SU-DHL-6 (cell line): ENCODE results near the gene STRIP2.

Experiments
- H2AFZ ChIP-seq: fragments of 200-600 bp; sonication (generic); 2 replicates; pipeline ENCODE4 v1.6.1; 2014; ENCODE audit warnings: low read depth, mild to moderate bottlenecking, moderate library complexity, mixed read lengths, antibody characterized with exemption, low read length; ENCODE audit not compliant: severe bottlenecking
- H3F3A ChIP-seq: fragments of 200-600 bp; shearing (Covaris generic); 2 replicates; pipeline ENCODE4 v1.6.0; 2016; ENCODE audit warnings: antibody characterized with exemption, mild to moderate bottlenecking; ENCODE audit not compliant: insufficient read depth
- H3K27ac ChIP-seq: fragments of 200-600 bp; sonication (generic); 2 replicates; pipeline ENCODE4 v1.5.1; 2016; ENCODE audit warnings: low read depth, mild to moderate bottlenecking, low read length, moderate library complexity, mixed read lengths
- H3K27me3 ChIP-seq: fragments of 200-600 bp; sonication (generic), shearing (Covaris generic); 2 replicates; pipeline ENCODE4 v1.6.0; 2014; ENCODE audit warnings: mild to moderate bottlenecking, low read length
- H3K36me3 ChIP-seq: fragments of 200-600 bp; sonication (generic); 2 replicates; pipeline ENCODE4 v1.6.1; 2014; ENCODE audit warnings: mild to moderate bottlenecking, low read length, mixed read lengths
- H3K4me2 ChIP-seq: fragments of 300-600, 200-600 bp; shearing (Covaris generic), sonication (generic); 2 replicates; pipeline ENCODE4 v1.6.0; 2014; ENCODE audit warnings: low read length, low read depth, mild to moderate bottlenecking; ENCODE audit not compliant: poor library complexity, severe bottlenecking
- H3K4me3 ChIP-seq: fragments of 200-600 bp; sonication (generic); 2 replicates; pipeline ENCODE4 v1.5.1; 2014; ENCODE audit warnings: antibody characterized with exemption, low read length, mild to moderate bottlenecking, mixed read lengths; ENCODE audit not compliant: insufficient read depth, poor library complexity, severe bottlenecking
- H3K79me2 ChIP-seq: fragments of 200-600 bp; sonication (generic); 2 replicates; pipeline ENCODE4 v1.6.1; 2014; ENCODE audit warnings: mild to moderate bottlenecking, low read length, moderate library complexity; ENCODE audit not compliant: insufficient read depth
- H3K9ac ChIP-seq: fragments of 200-600 bp; sonication (generic); 2 replicates; pipeline ENCODE4 v1.7.0; 2014; ENCODE audit warnings: mild to moderate bottlenecking, low read length
- H3K9me2 ChIP-seq: fragments of 200-600 bp; sonication (generic); replicated peaks from 2 replicates; pipeline ENCODE4 v1.6.1; 2014; ENCODE audit warnings: low read length; ENCODE audit not compliant: insufficient read depth
- H3K9me3 ChIP-seq: fragments of 200-600 bp; sonication (generic); 2 replicates; pipeline ENCODE4 v1.6.1; 2014; ENCODE audit warnings: low read length, mixed read lengths; ENCODE audit not compliant: insufficient read depth
- H4K20me1 ChIP-seq: fragments of 200-600 bp; sonication (generic); 2 replicates; pipeline ENCODE4 v1.6.1; 2014; ENCODE audit warnings: low read depth, mild to moderate bottlenecking, antibody characterized with exemption, low read length, moderate library complexity, mixed read lengths
- CTCF ChIP-seq: fragments of 200-600 bp; sonication (generic); IDR thresholded peaks from one replicate; pipeline ENCODE4 v1.5.1; 2017; ENCODE audit warnings: antibody characterized with exemption, mild to moderate bottlenecking, low read length, moderate library complexity; ENCODE audit not compliant: insufficient read depth, poor library complexity, severe bottlenecking
- EZH2phosphoT487 ChIP-seq: fragments of 200-600 bp; sonication (generic), shearing (Covaris generic); conservative IDR thresholded peaks from 2 replicates; pipeline ENCODE4 v1.6.1; 2018; ENCODE audit warnings: mild to moderate bottlenecking, antibody characterized with exemption, low read length, moderate library complexity, mixed read lengths

STRIP2 gene

GRCh38 chr7:129465080-129465479 is 30.8 kb downstream of the STRIP2 start:
- H3K9me3 ChIP-seq, result no peaks in the 10 kb centered on the region
- no peak overlapping the region for H3K4me3 ChIP-seq
- no peaks in the 10 kb centered on the region for H4K20me1 ChIP-seq
- H2AFZ ChIP-seq, result no peak overlapping the region
- H3F3A ChIP-seq, result no peaks in the 10 kb centered on the region
- TF ChIP-seq EZH2phosphoT487 (no peak), CTCF (no peak)
- no peaks in the 10 kb centered on the region for H3K9me2 ChIP-seq
- H3K36me3 ChIP-seq, result no peaks in the 10 kb centered on the region
- no peak overlapping the region for H3K4me2 ChIP-seq
- H3K27me3 ChIP-seq, result no peaks in the 10 kb centered on the region
- H3K79me2 ChIP-seq, result no peaks in the 10 kb centered on the region
- H3K9ac ChIP-seq, result no peak overlapping the region
- H3K27ac ChIP-seq, result no peak overlapping the region

- H3F3A ChIP-seq, result no peaks in the 10 kb centered on the region
- no peak overlapping the region for H3K4me2 ChIP-seq
- no peaks in the 10 kb centered on the region for H3K36me3 ChIP-seq
- H3K4me3 ChIP-seq, result no peak overlapping the region
- no peaks in the 10 kb centered on the region for H3K27me3 ChIP-seq
- H3K27ac ChIP-seq, result no peak overlapping the region
- H3K79me2 ChIP-seq, result no peaks in the 10 kb centered on the region
- no peak overlapping the region for H2AFZ ChIP-seq
- TF ChIP-seq EZH2phosphoT487 (no peak), CTCF (no peak)
- no peaks in the 10 kb centered on the region for H3K9me3 ChIP-seq
- H4K20me1 ChIP-seq, result no peaks in the 10 kb centered on the region
- H3K9ac ChIP-seq, result no peak overlapping the region
- H3K9me2 ChIP-seq, result no peaks in the 10 kb centered on the region
These were observed 32.6 kb downstream of the STRIP2 start for GRCh38 chr7:129466796-129467195.

GRCh38 chr7:129468087-129468486 is 33.9 kb downstream of the STRIP2 start:
- Histone ChIP-seq H3K27ac (no peak overlapping the region), H3F3A (no peaks in the 10 kb centered on the region), H3K79me2 (no peaks in the 10 kb centered on the region), H3K36me3 (no peaks in the 10 kb centered on the region), H2AFZ (no peak overlapping the region), H3K4me2 (no peak overlapping the region), H3K9ac (no peak overlapping the region), H4K20me1 (no peaks in the 10 kb centered on the region), H3K27me3 (no peaks in the 10 kb centered on the region), H3K9me3 (no peaks in the 10 kb centered on the region), H3K9me2 (no peaks in the 10 kb centered on the region), H3K4me3 (no peak overlapping the region)
- TF ChIP-seq EZH2phosphoT487, result no peak
- no peak for TF ChIP-seq CTCF
